NB4 (cell line): ENCODE data around the gene PRCP.

ENCODE experiments used
- DNase-seq: peaks from one replicate; pipeline ENCODE4 v3.0.0; 2010; ENCODE audit warnings: low read depth
- H3K4me3 ChIP-seq: one replicate; pipeline ENCODE4 v1.5.1; 2011; ENCODE audit warnings: mild to moderate bottlenecking, low read depth, low read length, moderate library complexity
- CTCF ChIP-seq: IDR thresholded peaks from one replicate; pipeline ENCODE4 v1.5.1; 2012; ENCODE audit warnings: low read depth, low read length
- MYC ChIP-seq: IDR thresholded peaks from 2 replicates; pipeline ENCODE4 v1.6.1; 2011; ENCODE audit warnings: low read depth, low read length
- POLR2A ChIP-seq: IDR thresholded peaks from 2 replicates; pipeline ENCODE4 v1.6.1; 2011; ENCODE audit warnings: mild to moderate bottlenecking; ENCODE audit not compliant: insufficient read length; ENCODE audit errors: extremely low read depth
- TF ChIP-seq, protein P1 (sequence below): IDR thresholded peaks from 2 replicates; pipeline ENCODE4 v1.6.1; 2011; ENCODE audit warnings: low read depth, low read length

The PRCP gene

DNA sequence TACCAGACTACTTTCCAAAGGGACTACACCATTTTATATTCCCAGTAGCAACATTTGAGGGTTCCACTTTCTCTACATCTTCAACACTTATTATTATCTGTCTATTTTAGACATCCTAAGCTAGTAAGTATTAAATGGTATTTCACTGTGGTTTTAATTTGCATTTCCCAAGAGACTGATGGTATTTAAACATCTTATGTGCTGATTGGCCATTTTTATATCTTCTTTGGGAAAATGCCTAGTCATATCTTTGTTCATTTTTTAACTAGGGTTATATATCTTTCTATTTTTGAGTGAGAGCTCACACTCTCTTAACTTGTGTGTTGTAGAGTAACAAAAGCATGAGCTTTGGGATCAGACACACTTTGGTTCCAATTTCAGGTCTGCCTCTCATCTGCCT, 73.7 kb downstream of the PRCP start:
- TF ChIP-seq, protein P1, sequence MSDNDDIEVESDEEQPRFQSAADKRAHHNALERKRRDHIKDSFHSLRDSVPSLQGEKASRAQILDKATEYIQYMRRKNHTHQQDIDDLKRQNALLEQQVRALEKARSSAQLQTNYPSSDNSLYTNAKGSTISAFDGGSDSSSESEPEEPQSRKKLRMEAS: no peak
- no peak for TF ChIP-seq POLR2A
- no peak for TF ChIP-seq MYC
- no peak for DNase-seq
- H3K4me3 ChIP-seq: no peak overlapping the region

DNA sequence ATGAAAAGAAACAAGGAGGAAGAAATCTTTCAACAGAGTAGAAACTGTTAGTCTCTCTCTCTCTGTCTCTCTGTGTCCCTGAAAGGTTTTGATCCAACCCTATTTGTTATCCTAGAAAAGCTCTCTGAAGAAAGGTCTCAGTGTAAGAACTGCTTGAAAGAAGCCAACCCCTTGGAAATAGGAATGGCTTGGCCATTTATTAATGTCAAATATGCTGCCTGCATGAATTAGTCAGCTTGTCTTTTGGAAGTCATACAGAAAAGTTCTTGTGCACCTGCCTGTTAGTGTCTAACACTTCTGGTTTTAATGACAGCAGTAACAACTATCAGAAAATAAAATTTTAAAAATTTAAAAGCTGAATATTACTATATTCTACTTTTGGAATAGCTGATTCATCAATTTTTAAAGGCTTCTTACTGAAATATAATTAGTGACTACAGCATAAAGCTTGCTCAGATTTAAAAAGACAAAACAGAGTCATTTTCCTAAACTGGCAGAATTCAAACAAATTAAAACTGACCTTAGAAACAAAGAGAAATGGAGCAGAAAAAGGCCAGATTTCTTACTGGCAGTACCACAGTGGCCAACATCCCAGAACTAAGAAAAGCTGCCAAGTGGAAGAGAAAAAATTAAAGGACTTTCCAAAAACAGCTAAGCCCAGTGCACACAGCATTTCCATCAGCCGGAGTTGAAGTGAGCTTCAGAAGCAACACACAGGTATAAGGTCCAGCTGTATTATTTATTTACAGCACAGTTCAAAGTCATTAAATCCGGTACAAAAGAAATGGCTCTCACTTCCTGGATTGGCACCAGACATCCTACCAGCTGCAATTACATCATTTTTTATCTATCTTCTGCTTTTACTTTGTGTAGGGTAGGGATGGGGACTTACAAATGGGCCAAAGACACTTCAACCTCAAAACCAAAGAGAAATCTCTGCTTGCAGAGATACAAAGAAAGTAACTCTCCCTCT, 76.3 kb downstream of the PRCP start:
- TF ChIP-seq POLR2A (no peak), MYC (no peak), CTCF (no peak)
- TF ChIP-seq, protein P1: no peak
- no peak overlapping the region for H3K4me3 ChIP-seq
- DNase-seq: no peak

DNA sequence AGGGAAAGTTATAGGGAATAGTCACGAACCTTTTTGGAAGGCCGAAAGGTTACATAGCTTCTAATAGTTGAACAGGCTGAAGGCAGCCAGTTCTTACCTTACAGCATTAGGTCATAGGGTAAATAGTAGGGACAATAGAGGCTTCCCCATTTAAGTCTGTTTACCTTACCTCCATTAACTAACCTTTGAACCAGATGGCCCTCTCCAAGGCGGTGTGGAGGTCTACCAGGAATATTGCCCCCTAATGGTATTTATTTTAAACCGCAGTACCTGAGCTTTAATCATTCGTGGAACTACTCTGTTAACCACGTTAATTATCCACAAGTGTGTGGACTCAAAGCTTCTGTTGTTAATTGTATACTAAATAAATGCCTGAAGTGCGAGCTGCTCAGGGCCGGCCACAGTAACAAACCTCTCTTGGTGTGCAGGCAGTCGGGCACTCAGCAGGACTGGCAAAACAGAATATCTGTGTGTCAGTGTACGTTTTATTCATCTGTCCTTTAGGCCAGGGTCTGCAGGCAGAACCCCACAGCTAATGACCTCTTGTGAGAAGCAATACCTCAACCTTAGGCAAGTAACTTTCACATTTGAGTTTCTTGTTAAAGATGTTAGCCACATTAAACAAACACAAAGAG, 81.7 kb downstream of the PRCP start:
- no peak overlapping the region for H3K4me3 ChIP-seq
- no peak for DNase-seq
- TF ChIP-seq CTCF (no peak), POLR2A (no peak), MYC (no peak)
- TF ChIP-seq, protein P1: no peak

DNA sequence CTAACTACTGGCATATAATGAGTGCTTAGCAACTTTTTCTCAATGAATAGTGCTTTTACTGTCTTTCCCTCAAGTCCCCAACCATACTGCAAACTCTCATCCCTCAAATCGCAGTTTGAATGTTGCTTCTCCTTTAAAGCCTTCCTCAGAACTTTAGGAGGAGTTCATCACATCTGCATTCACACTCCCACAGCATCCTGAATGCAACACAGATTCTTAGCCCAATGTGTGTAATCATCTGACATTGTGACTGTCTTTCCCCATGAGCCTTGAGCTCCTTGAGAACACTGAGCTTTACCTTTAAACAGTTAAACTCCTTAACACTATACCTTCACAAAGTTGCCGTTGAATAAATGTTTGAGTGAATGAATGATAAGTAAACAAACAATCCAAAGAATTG, 84.8 kb downstream of the PRCP start:
- H3K4me3 ChIP-seq: no peak overlapping the region
- TF ChIP-seq, protein P1: no peak
- TF ChIP-seq POLR2A (no peak), MYC (no peak), CTCF (no peak)
- no peak for DNase-seq

DNA sequence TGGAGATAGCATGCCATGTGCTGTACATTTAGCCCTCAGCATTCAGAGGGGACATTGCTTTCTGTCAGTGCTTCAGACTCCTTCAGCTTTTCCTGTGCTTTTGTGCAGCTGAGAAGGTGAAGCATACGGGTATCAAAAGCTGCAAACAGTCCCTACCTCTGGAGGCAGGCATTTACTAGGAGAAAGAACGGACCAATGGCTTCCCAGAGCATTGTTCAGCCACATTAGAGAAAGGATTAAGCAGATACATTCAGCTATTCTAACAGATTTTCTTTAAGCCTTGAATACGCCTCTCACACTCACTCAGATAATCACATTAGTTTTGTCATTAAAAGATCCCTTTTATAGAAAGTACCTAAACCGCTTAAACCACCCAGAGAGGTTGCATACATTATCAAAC, 85.9 kb downstream of the PRCP start:
- no peak overlapping the region for H3K4me3 ChIP-seq
- no peak for DNase-seq
- TF ChIP-seq POLR2A (no peak), MYC (no peak), CTCF (no peak)
- TF ChIP-seq, protein P1: no peak

DNA sequence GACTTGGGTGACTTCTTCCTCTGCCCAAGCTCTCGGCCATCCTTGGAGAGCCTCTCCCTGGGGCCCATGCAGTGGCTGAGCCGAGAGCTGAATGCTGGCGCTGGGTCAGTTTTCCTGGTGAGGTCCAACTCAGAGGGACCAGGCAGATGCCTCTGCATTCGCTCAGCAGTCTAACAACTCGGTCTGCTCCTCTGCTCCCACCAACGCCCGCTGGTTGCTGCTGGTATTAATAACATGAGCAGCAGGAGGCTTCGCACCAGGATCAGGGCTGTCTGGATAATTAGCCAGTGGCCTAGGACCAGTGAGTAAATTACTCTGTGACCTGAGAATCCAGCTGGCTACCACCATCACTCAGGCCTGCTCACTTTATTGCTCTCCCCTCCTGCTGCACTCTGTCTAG, 88.9 kb downstream of the PRCP start:
- H3K4me3 ChIP-seq: no peak overlapping the region
- TF ChIP-seq, protein P1: no peak
- TF ChIP-seq CTCF (no peak), MYC (no peak), POLR2A (no peak)
- no peak for DNase-seq
